Myocyte (in vitro differentiated cells): Measurements from ENCODE around the gene CPSF7. TPM values are rescaled to one million over a fixed set of nuclear protein-coding genes. Genes with fewer than 3 reads are reported as not detected.
"Not testable (repeated sequence)": the region's sequence is repeated elsewhere in the genome, so short reads cannot be mapped to it uniquely, and the experiment has no call there.

Experiments used
- DNase-seq: peaks from one replicate; pipeline ENCODE4 v3.0.0-alpha.2; 2012; ENCODE audit warnings: low read depth
- polyA plus RNA-seq: library from polyadenylated mRNA; unstranded; fragments of >200 nt; gene quantifications from one replicate; pipeline ENCODE4 v1.2.1, GENCODE V29; 2012; ENCODE audit warnings: missing spikeins
- total RNA-seq: library from RNA; depleted of rRNA; stranded (reverse); fragments of >200 nt; gene quantifications from 2 replicates; pipeline ENCODE4 v1.2.3, GENCODE V29; 2014

CPSF7 gene
- total RNA-seq = 40.6 and 41.2 TPM in 2 replicates
- polyA plus RNA-seq = 54.1 TPM

GRCh38 chr11:61429691-61430582, at the start of gene CPSF7, which contains the start of gene SDHAF2:
CPSF7 (minus strand) TSS chr11:61429975; CDS start chr11:61429235, 740 bp downstream.
SDHAF2 (plus strand) TSS chr11:61430124; CDS start chr11:61430147, 23 bp downstream.
- peak; percentile 96 for DNase-seq

GRCh38 chr11:61477727-61478148, 48.0 kb upstream of the CPSF7 start:
- DNase-seq = no peak

GRCh38 chr11:61477126-61477525, 47.4 kb upstream of the CPSF7 start:
- no peak for DNase-seq

GRCh38 chr11:61476371-61476770, 46.6 kb upstream of the CPSF7 start:
- no peak for DNase-seq

- DNase-seq = no peak
Measured at GRCh38 chr11:61475433-61475832, 45.7 kb upstream of the CPSF7 start.

- DNase-seq = no peak
Measured at GRCh38 chr11:61474013-61474643, 44.4 kb upstream of the CPSF7 start.

- no peak for DNase-seq
Measured at GRCh38 chr11:61473370-61474012, 43.7 kb upstream of the CPSF7 start.

GRCh38 chr11:61472868-61473267, 43.1 kb upstream of the CPSF7 start:
- DNase-seq = peak; percentile 57

GRCh38 chr11:61472282-61472681, 42.5 kb upstream of the CPSF7 start:
- DNase-seq = peak; percentile 93

GRCh38 chr11:61468002-61468401, 38.2 kb upstream of the CPSF7 start:
- DNase-seq = no peak

GRCh38 chr11:61467602-61468001, 37.8 kb upstream of the CPSF7 start:
- DNase-seq = not testable (repeated sequence)

GRCh38 chr11:61460986-61461385, 31.2 kb upstream of the CPSF7 start:
- no peak for DNase-seq

- no peak for DNase-seq
Measured at GRCh38 chr11:61460474-61460881, 30.7 kb upstream of the CPSF7 start.

GRCh38 chr11:61454520-61454919, 24.7 kb upstream of the CPSF7 start:
- no peak for DNase-seq

- no peak for DNase-seq
Measured at GRCh38 chr11:61453695-61454094, 23.9 kb upstream of the CPSF7 start.

GRCh38 chr11:61452825-61453224, 23.1 kb upstream of the CPSF7 start:
- no peak for DNase-seq

GRCh38 chr11:61448552-61448927, 18.8 kb upstream of the CPSF7 start:
- no peak for DNase-seq

- no peak for DNase-seq
Measured at GRCh38 chr11:61447601-61448551, 18.1 kb upstream of the CPSF7 start.

GRCh38 chr11:61446211-61446651, 16.5 kb upstream of the CPSF7 start:
- peak; percentile 97 for DNase-seq

GRCh38 chr11:61445516-61445915, 15.7 kb upstream of the CPSF7 start:
- DNase-seq = no peak

GRCh38 chr11:61442616-61443015, 12.8 kb upstream of the CPSF7 start:
- peak; percentile 75 for DNase-seq
